ENCODE results near the gene MED12. TPM values are rescaled to one million over a fixed set of nuclear protein-coding genes. Genes with fewer than 3 reads are reported as not detected.

MED12 gene
- total and polyA plus RNA-seq, 7 donors = 4.9 to 27.6 (median 17.4) TPM

DNA sequence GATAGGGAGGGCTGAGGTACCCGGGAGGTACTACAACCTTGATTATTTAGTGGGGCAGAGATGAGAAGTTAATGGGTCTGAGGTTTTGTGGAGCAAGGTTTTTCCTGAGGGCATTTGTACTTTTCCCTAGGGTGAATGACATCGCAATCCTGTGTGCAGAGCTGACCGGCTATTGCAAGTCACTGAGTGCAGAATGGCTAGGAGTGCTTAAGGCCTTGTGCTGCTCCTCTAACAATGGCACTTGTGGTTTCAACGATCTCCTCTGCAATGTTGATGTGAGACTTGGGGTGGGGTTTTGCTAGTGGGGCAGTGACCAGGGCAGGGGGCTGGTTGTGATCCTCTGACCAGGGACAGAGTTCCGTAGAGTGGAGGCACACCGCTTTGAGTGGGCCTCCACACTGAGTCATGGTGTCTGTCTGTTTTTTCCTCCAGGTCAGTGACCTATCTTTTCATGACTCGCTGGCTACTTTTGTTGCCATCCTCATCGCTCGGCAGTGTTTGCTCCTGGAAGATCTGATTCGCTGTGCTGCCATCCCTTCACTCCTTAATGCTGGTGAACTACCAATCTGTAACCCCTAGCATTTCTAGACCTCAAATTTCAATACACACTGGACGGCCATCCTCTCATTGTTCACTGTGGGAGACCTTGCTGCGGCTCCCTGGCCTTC is 9.9 kb downstream of the MED12 start:
- no peaks in the 10 kb centered on the region for H3K4me1 ChIP-seq
- H3K27ac ChIP-seq = no peak overlapping the region
- WGBS, 2 donors = 85 to 88% methylated on average over 12 of the region's 12 CpGs
- H3K4me3 ChIP-seq = no peak overlapping the region
- TF ChIP-seq, protein P1, sequence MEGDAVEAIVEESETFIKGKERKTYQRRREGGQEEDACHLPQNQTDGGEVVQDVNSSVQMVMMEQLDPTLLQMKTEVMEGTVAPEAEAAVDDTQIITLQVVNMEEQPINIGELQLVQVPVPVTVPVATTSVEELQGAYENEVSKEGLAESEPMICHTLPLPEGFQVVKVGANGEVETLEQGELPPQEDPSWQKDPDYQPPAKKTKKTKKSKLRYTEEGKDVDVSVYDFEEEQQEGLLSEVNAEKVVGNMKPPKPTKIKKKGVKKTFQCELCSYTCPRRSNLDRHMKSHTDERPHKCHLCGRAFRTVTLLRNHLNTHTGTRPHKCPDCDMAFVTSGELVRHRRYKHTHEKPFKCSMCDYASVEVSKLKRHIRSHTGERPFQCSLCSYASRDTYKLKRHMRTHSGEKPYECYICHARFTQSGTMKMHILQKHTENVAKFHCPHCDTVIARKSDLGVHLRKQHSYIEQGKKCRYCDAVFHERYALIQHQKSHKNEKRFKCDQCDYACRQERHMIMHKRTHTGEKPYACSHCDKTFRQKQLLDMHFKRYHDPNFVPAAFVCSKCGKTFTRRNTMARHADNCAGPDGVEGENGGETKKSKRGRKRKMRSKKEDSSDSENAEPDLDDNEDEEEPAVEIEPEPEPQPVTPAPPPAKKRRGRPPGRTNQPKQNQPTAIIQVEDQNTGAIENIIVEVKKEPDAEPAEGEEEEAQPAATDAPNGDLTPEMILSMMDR (IDR thresholded peaks at IDR 0.05) = no peak
- TF ChIP-seq POLR2A (IDR thresholded peaks at IDR 0.05) = no peak
- intact Hi-C loops (cut with DNase I) = loop anchor here (2.0 kb wide), 1 partner anchor 29 kb away; no protein-coding TSS in a partner anchor
- no peaks in the 10 kb centered on the region for H3K27me3 ChIP-seq
- peaks cover 19 to 94% (median 28%) of the 10 kb centered on the region in 4 donors for H3K36me3 ChIP-seq
- DNase-seq = no peak
- no peaks in the 10 kb centered on the region for H3K9me3 ChIP-seq

DNA sequence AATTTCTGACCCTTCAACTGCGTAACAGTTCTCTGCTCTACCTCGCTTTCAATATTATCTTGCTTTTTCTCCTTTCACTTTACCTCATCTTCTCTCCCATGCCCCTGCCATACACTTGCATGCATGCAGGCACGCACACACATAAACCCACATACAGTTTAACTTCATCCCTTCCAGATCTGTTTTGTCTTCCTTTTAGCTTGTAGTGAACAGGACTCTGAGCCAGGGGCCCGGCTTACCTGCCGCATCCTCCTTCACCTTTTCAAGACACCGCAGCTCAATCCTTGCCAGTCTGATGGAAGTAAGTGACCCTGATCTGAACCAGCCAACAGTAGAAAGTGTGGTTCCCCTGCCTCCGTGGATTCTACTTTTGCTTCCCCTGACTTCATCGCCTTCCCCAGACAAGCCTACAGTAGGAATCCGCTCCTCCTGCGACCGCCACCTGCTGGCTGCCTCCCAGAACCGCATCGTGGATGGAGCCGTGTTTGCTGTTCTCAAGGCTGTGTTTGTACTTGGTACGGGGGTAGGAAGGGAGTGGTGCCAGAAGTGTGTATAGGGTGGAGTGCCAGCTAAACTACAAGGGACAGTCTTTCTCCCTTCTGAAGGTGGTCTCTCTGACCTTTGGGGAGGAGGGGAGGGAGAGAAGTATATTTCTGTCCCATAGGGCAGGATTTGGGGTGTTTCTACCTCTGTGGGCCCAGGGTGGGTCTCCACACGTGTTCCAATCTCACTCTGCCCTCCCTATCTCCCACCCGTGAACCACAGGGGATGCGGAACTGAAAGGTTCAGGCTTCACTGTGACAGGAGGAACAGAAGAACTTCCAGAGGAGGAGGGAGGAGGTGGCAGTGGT is 10.7 kb downstream of the MED12 start:
- no peak overlapping the region for H3K27ac ChIP-seq

DNA sequence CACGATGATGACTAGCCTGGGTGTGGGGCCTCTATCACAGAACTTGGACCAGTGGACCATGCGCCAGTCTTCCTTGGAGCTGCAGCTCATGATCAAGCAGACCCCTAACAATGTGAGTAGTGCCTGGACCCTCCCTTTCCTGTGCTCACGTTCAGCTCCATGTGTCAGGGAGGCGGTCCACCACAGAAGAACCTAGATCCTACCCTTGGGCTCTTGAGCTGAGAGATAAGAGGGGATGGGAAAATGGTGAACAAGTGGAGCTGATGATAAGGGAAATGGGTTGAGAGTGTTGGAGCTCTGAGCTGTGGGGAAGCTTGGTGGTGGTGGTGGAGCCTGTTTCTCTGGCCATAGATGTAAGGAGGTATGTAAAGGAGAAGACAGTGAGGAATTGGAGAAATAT is 13.1 kb downstream of the MED12 start:
- WGBS, 2 donors = 91 to 92% methylated on average over 4 of the region's 4 CpGs
- intact Hi-C loops (cut with DNase I) = no loop called here
- peaks cover 21 to 93% (median 33%) of the 10 kb centered on the region in 4 donors for H3K36me3 ChIP-seq

More for the DNA sequence above, 10.7 kb downstream of the MED12 start:
- H3K36me3 ChIP-seq = peaks cover 19 to 89% (median 26%) of the 10 kb centered on the region in 4 donors
- TF ChIP-seq POLR2AphosphoS5 (IDR thresholded peaks at IDR 0.05) = no peak
- TF ChIP-seq, protein P1 (IDR thresholded peaks at IDR 0.05) = peak in 3 of 4 experiments; percentile 48 to 55 (median 55)
- peak; percentile 80 for DNase-seq
- no peaks in the 10 kb centered on the region for H3K9me3 ChIP-seq
- H3K4me3 ChIP-seq = no peak overlapping the region
- no peaks in the 10 kb centered on the region for H3K4me1 ChIP-seq
- intact Hi-C loops (cut with DNase I) = loop anchor here (2.0 kb wide), 1 partner anchor 30 kb away; no protein-coding TSS in a partner anchor
- H3K27me3 ChIP-seq = no peaks in the 10 kb centered on the region
- 30 to 37% methylated on average over 18 of the region's 18 CpGs for WGBS, 2 donors

DNA sequence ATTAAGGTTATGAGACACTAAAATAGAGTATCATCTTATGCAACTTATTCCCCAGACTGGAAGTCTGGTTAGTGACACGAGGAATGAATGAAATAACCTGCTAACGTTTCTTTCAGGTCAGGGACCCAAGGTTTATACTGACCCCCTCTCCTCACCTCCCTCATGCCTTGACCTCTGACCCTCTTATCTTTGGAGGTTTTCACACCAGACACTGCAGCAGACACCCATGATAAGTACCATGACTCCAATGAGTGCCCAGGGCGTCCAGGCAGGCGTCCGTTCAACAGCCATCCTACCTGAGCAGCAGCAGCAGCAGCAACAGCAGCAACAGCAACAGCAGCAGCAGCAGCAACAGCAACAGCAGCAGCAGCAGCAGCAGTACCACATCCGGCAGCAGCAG is 22.0 kb downstream of the MED12 start:
- Histone ChIP-seq H3K36me3 (peaks cover 7 to 69% (median 22%) of the 10 kb centered on the region in 4 donors), H3K4me3 (no peak overlapping the region), H3K9me3 (no peaks in the 10 kb centered on the region), H3K27ac (no peak overlapping the region), H3K4me1 (peaks cover 0 to 23% (median 20%) of the 10 kb centered on the region in 4 donors), H3K27me3 (no peaks in the 10 kb centered on the region)
- 87 to 90% methylated on average over 6 of the region's 6 CpGs for WGBS, 2 donors
- TF ChIP-seq POLR2AphosphoS5 (IDR thresholded peaks at IDR 0.05) (no peak), POLR2A (IDR thresholded peaks at IDR 0.05) (no peak)
- TF ChIP-seq, protein P1 (IDR thresholded peaks at IDR 0.05) = no peak
- intact Hi-C loops (cut with DNase I) = no loop called here
- no peak for DNase-seq

More for the DNA sequence above, 13.1 kb downstream of the MED12 start:
- TF ChIP-seq POLR2A (IDR thresholded peaks at IDR 0.05) (no peak), POLR2AphosphoS5 (IDR thresholded peaks at IDR 0.05) (no peak), EP300 (IDR thresholded peaks at IDR 0.05) (no peak)
- TF ChIP-seq, protein P1 (IDR thresholded peaks at IDR 0.05) = no peak
- Histone ChIP-seq H3K27me3 (no peaks in the 10 kb centered on the region), H3K4me1 (no peaks in the 10 kb centered on the region), H3K4me3 (no peak overlapping the region), H3K27ac (no peak overlapping the region), H3K9me3 (no peaks in the 10 kb centered on the region)
- DNase-seq = no peak
